DMS114 treated with DMSO at 0.1 percent for 48 hours (cell line): ENCODE data around the gene ICE1.
"Not testable (repeated sequence)": the region's sequence is repeated elsewhere in the genome, so short reads cannot be mapped to it uniquely, and the experiment has no call there.

Experiments used
- DNase-seq: peaks from one replicate; lab custom pipeline; 2025; ENCODE audit not compliant: unreplicated experiment; lab: John Stamatoyannopoulos, UW

Gene ICE1

DNA sequence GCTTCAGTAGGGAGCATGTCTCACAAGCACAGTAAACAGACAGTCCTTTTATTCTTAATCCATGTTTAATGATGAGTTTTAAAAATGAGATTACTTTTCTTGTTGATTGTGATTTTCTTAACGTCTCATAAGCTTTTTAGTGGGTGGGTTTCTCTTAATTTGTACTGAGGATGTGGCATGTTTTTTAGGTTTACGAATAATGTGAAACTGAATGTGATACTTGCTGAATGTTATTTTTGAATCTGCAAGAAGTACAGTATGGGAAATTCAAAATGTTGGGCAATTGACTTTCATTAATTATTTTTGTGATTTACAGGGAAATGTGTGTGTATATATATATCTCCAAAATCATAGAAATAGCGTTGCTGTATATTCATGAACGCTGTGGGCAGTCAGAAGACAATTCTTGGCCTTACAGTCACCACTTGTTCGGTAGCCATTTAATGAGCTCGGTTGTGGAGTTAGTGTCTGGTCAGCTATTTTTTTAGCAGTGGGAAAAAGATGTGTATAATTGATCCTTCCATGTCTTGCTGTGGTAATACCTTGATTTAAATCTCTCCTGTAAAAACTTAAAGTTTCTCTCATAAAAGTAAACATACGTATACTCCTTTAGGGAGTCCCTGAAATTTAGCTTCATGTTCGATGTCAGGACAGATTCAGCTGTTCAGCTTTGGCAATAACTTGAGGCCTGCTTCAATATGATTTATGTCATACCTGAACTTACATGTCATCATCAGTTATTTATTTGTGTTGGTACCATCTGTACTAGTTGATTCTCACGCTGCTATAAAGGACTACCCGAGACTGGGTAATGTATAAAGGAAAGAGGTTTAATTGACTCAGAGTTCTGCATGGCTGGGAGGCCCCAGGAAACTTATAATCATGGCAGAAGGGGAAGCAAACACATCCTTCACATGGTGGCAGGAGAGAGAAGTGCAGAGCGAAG is 15.0 kb downstream of the ICE1 start:
- DNase-seq, result no peak

GRCh38 chr5:5451863-5452262 is 29.4 kb downstream of the ICE1 start:
- no peak for DNase-seq

GRCh38 chr5:5453131-5453530 is 30.7 kb downstream of the ICE1 start:
- no peak for DNase-seq

- DNase-seq, result no peak
Observed at GRCh38 chr5:5454391-5454790, 31.9 kb downstream of the ICE1 start.

GRCh38 chr5:5456858-5457257 is 34.4 kb downstream of the ICE1 start:
- no peak for DNase-seq

GRCh38 chr5:5460311-5460710 is 37.8 kb downstream of the ICE1 start:
- no peak for DNase-seq

GRCh38 chr5:5461012-5461411 is 38.5 kb downstream of the ICE1 start:
- no peak for DNase-seq

GRCh38 chr5:5464036-5464715 is 41.7 kb downstream of the ICE1 start:
- no peak for DNase-seq

DNA sequence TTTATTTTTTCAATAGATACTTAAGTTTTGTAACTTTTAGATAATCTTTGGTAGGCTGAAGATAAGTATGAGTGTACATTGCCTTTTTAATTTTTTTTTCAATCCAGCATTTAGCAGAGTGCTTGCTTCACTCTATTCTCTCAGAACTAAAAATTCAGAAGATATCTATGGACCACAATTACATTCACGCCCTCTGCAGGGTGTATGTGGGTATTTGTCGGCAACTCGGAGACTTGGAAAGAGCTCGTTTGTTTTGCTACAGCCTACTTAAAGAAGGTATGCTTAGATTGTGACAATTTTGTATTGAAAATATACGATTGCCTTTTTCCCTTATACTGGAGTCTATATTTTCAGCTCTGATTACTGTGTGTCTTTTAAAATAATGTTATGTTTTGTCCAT is 43.8 kb downstream of the ICE1 start:
- DNase-seq, result no peak

GRCh38 chr5:5467737-5468136 is 45.3 kb downstream of the ICE1 start:
- DNase-seq, result no peak

DNA sequence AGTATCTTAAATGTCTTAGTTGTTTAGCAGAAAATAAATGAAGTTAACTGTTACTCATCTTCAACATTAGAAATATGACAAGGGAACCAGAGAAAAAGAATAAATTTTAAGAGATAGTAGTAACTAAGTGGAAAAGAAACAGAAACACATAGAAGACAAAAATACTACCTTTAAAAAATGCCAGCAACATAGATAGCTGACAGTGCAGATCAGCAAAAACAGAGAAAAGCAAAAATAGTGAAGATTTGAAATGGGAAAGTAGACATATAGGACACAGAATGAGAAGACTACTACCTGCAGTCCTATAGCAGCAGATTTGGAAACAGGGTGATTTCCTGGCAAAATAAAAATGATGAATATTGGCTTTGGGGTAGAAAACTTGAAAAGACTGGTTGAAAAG is 48.5 kb downstream of the ICE1 start:
- DNase-seq, result no peak

GRCh38 chr5:5473226-5473625 is 50.7 kb downstream of the ICE1 start:
- DNase-seq, result no peak

DNA sequence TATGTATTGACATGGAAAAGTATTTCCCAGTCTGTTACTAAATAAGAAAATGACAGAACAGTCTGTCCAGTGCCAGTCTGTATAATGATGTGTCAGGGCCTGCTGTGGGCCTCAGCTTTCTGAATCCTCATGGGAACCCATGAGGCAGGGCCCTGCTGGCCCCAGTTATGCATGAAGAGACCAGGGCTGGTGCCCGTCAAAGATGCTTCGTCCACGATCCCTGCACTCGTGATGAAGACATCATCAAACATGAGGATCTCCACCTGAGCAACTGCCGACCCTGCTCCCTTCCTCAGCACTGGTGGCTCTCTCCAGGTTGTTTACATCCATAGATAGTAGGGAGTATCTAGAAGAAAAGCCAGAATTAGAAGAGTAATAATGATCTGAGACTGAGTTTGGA is 52.5 kb downstream of the ICE1 start:
- no peak for DNase-seq

DNA sequence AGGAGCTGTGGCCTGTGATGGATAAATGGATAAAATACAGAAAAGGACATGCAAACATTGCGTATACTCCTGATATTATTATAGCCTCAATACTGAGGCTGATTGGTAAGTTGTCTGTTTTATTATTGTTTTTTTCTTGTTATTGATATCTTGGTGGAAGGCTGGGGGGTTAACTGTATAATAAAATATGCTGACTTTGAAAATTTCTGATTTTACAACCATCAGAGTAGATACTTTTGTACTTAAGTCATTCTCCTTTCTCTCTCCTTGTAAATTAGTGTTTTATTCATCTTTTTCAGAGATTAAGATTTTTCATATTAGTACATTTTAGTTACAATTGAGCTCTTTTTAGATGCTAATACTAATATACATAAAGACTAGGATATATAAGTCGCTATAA is 53.5 kb downstream of the ICE1 start:
- no peak for DNase-seq

DNA sequence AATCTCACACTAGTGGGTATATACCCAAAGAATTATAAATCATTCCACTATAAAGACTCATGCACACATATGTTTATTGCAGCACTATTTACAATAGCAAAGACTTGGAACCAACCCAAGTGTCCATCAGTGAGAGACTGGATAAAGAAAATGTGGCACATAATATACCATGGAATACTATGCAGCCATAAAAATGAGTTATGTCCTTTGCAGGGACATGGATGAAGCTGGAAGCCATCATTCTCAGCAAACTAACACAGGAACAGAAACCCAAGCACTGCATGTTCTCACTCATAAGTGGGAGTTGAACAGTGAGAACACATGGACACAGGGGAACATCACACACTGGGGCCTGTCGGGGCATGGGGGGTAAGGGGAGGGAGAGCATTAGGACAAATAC is 57.1 kb downstream of the ICE1 start:
- not testable (repeated sequence) for DNase-seq

GRCh38 chr5:5480481-5481111 is 58.1 kb downstream of the ICE1 start:
- no peak for DNase-seq

DNA sequence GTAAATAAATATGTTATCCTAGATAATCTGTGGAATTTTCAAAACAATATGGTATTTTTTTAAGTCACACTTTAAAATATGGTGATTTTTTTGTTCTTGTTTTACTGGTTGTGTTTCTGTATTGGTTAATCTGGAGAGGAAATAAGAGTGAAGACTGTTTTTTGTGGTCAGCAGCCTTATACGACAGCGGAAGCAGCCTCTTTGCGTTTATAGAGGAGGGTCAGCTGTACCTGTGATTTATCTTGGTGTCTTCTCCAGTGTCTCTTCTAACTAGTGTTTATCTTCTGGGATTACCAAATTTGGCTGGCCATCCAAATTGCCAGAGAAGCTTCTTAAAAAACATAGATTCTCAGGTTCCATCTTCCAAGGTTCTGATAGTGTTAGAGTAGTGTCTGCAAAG is 58.7 kb downstream of the ICE1 start:
- no peak for DNase-seq

DNA sequence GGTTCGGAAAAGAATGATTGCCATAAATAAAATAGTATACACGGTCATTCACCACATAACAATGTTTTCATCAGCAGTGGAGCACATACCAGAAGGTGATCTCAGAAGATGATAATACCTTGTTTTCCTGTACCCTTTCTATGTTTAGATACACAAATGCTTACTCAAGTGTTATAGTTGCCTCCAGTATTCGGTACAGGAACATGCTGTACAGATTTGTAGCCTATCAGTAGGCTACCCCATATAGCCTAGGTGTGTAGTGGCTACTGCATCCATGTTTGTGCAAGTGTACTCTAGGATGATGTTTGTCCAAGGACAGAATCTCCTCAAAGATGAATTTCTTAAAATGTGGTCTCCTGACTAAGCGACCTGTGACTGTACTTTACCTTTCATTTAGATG is 59.2 kb downstream of the ICE1 start:
- no peak for DNase-seq

- no peak for DNase-seq
Observed at GRCh38 chr5:5483350-5483749, 60.9 kb downstream of the ICE1 start.

DNA sequence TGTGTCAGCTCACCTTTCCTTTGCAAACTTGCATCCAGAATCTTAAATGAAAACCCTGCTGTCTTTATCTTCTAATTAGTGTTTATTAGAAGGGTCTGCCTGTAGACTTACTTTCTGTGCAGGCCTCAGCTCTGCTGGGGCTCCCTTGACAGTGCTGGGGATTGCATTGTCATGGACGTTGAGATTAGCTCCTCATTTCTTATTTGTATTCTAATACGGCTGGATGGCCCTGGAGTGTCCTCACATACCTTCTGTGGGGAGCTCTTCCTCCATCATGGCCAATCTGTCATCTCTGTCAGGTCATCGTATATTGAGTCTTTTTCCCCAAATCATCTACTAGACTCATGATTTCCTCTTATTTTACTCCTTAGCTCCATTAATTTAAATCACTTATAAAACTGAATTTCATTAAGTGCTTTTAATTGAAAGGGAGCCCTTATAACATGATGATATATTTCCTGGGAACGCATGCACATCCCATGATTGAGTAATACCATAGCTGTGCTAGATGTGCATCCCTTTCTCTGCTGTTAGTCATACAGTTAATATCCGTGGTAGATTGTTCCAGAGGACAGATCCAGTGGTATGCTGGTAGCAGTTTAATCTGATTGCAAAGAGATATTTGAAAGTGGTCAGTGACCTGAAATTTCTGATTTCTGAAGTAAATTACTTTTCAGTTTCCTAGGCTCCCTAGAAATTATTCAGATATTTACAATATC is 61.6 kb downstream of the ICE1 start:
- no peak for DNase-seq

GRCh38 chr5:5486122-5486521 is 63.6 kb downstream of the ICE1 start:
- DNase-seq, result no peak
